HCT116 (cell line): ENCODE measurements around the gene METTL25B. TPM values are rescaled to one million over a fixed set of nuclear protein-coding genes. Genes with fewer than 3 reads are reported as not detected.

Experiments
- ATAC-seq: fragments of 200-7000 bp; cut with Tn5 transposase; 2 replicates; pipeline ENCODE4 v1.9.1; 2020; ENCODE audit warnings: mild to moderate bottlenecking, moderate library complexity
- BruUV-seq: library from RNA; stranded (reverse); fragments of 400-500 nt; replicated peaks from 2 replicates; lab custom pipeline; 2021; lab: Mats Ljungman, UMichigan
- CTCF ChIA-PET: fragments of 300-600 bp; sonication (Branson Sonifier 250); formaldehyde crosslinking; loops from one replicate; lab custom pipeline; 2021; ENCODE audit warnings: antibody characterized with exemption; lab: Charles Lee
- POLR2A ChIA-PET: fragments of 300-600, 350-600 bp; sonication (Branson Sonifier 250); formaldehyde crosslinking; loops from one replicate; lab custom pipeline; 2021; ENCODE audit warnings: antibody characterized with exemption; lab: Charles Lee
- RAD21 ChIA-PET, 2 experiments: fragments of 300-600 bp; sonication (Branson Sonifier 250); formaldehyde crosslinking; loops; one replicate each; lab custom pipeline; 2023; ENCODE audit warnings: low total read pairs in 2 of 2; ENCODE audit not compliant: uncharacterized antibody in 2 of 2, unreplicated experiment in 2 of 2, low non-redundant PET in 1 of 2; lab: Charles Lee
- DNase-seq: peaks from one replicate; pipeline ENCODE4 v3.0.0-alpha.2; 2010; ENCODE audit warnings: low read depth, low spot score
- H2AFZ ChIP-seq: fragments of 200-600 bp; shearing (Covaris generic), sonication (generic); 2 replicates; pipeline ENCODE4 v1.6.1; 2017; ENCODE audit warnings: low read depth, mixed run types, mixed read lengths, antibody characterized with exemption, low read length; ENCODE audit not compliant: poor library complexity, severe bottlenecking
- H3K27ac ChIP-seq: 2 replicates; pipeline ENCODE4 v1.5.1; 2012; ENCODE audit warnings: low read depth, low read length
- H3K27me3 ChIP-seq: fragments of 200-600 bp; sonication (generic); 2 replicates; pipeline ENCODE4 v1.6.1; 2016; ENCODE audit warnings: mixed run types, low read length, mixed read lengths; ENCODE audit not compliant: insufficient read depth
- H3K36me3 ChIP-seq, 2 experiments: fragments of 200-500 bp in 1 of 2; fragments of 200-600 bp in 1 of 2; sonication (Bioruptor generic) in 1 of 2; sonication (generic) in 1 of 2; 2 replicates each; pipeline versions ENCODE4 v1.5.1 to v1.6.1; 2014 to 2016; ENCODE audit warnings: low read length in 2 of 2, inconsistent platforms in 1 of 2, mixed read lengths in 1 of 2, mixed run types in 1 of 2; ENCODE audit not compliant: insufficient read depth in 2 of 2, control insufficient read depth in 1 of 2
- H3K4me1 ChIP-seq, 2 experiments: fragments of 200-600 bp in 1 of 2; sonication (generic) in 1 of 2; 2 replicates each; pipeline versions ENCODE4 v1.5.1 to v1.6.1; 2012 to 2017; ENCODE audit warnings: low read length in 2 of 2, inconsistent platforms in 1 of 2, mild to moderate bottlenecking in 1 of 2, mixed read lengths in 1 of 2, mixed run types in 1 of 2, moderate library complexity in 1 of 2; ENCODE audit not compliant: insufficient read depth in 2 of 2, control insufficient read depth in 1 of 2
- H3K4me2 ChIP-seq: fragments of 200-600 bp; sonication (generic); 2 replicates; pipeline ENCODE4 v1.6.1; 2017; ENCODE audit warnings: mixed run types, low read length, mixed read lengths
- H3K4me3 ChIP-seq, 2 experiments: fragments of 200-600 bp in 1 of 2; sonication (generic) in 1 of 2; replicated peaks in 1 of 2; 2 replicates each; pipeline ENCODE4 v1.5.1; 2011 to 2016; ENCODE audit warnings: low read length in 2 of 2, control low read depth in 1 of 2, low read depth in 1 of 2, mild to moderate bottlenecking in 1 of 2, mixed read lengths in 1 of 2, mixed run types in 1 of 2
- H3K79me2 ChIP-seq: fragments of 200-600 bp; sonication (generic); 2 replicates; pipeline ENCODE4 v1.6.1; 2017; ENCODE audit warnings: mild to moderate bottlenecking, mixed run types, low read length, moderate library complexity, mixed read lengths; ENCODE audit not compliant: insufficient read depth
- H3K9ac ChIP-seq: fragments of 200-600 bp; sonication (generic); 2 replicates; pipeline ENCODE4 v1.6.1; 2016; ENCODE audit warnings: low read length, mixed read lengths
- H3K9me2 ChIP-seq: fragments of 200-600 bp; sonication (generic), shearing (Covaris generic); 2 replicates; pipeline ENCODE4 v1.6.1; 2017; ENCODE audit warnings: mixed run types, mild to moderate bottlenecking, moderate library complexity; ENCODE audit not compliant: insufficient read depth
- H3K9me3 ChIP-seq, 2 experiments: fragments of 200-500 bp in 1 of 2; fragments of 200-600 bp in 1 of 2; sonication (Bioruptor generic) in 1 of 2; sonication (generic) in 1 of 2; 2 replicates each; pipeline ENCODE4 v1.6.1; 2014 to 2017; ENCODE audit warnings: low read length in 2 of 2, mixed read lengths in 2 of 2, inconsistent platforms in 1 of 2, low read depth in 1 of 2, mild to moderate bottlenecking in 1 of 2, mixed run types in 1 of 2, moderate library complexity in 1 of 2; ENCODE audit not compliant: control insufficient read depth in 1 of 2, insufficient read depth in 1 of 2
- H4K20me1 ChIP-seq: fragments of 200-600 bp; sonication (generic), shearing (Covaris generic); 2 replicates; pipeline ENCODE4 v1.6.1; 2017; ENCODE audit warnings: mixed run types, mild to moderate bottlenecking, moderate library complexity; ENCODE audit not compliant: insufficient read depth
- EGR1 ChIP-seq: IDR thresholded peaks from 2 replicates; pipeline ENCODE4 v1.6.1; 2012; ENCODE audit warnings: low read depth
- EZH2 ChIP-seq: fragments of 200-600 bp; sonication (generic); IDR thresholded peaks from 2 replicates; pipeline ENCODE4 v1.6.1; 2017; ENCODE audit warnings: antibody characterized with exemption, mixed run types
- FOSL1 ChIP-seq: IDR thresholded peaks from 2 replicates; pipeline ENCODE4 v1.6.1; 2012; ENCODE audit warnings: low read depth
- POLR2A ChIP-seq: IDR thresholded peaks from 2 replicates; pipeline ENCODE4 v1.7.0; 2011; ENCODE audit warnings: borderline replicate concordance; ENCODE audit not compliant: insufficient read depth, insufficient read length; ENCODE audit errors: extremely low read depth
- POLR2AphosphoS5 ChIP-seq: IDR thresholded peaks from 2 replicates; pipeline ENCODE4 v1.6.1; 2011; ENCODE audit warnings: mild to moderate bottlenecking, low read depth, low read length, moderate library complexity
- SIN3A ChIP-seq: IDR thresholded peaks from 2 replicates; pipeline ENCODE4 v1.6.1; 2012; ENCODE audit warnings: low read depth
- TCF7L2 ChIP-seq: IDR thresholded peaks from 2 replicates; pipeline ENCODE4 v1.7.0; 2011; ENCODE audit warnings: borderline replicate concordance, inconsistent platforms; ENCODE audit not compliant: insufficient read depth, insufficient read length; ENCODE audit errors: extremely low read depth
- YY1 ChIP-seq: IDR thresholded peaks from 2 replicates; pipeline ENCODE4 v1.6.1; 2011; ENCODE audit warnings: low read length, low read depth, moderate library complexity, mild to moderate bottlenecking; ENCODE audit not compliant: insufficient replicate concordance; ENCODE audit errors: extremely low read depth
- ZFX ChIP-seq: fragments of 450-650 bp; IDR thresholded peaks from 2 replicates; pipeline ENCODE4 v1.6.1; 2017
- intact Hi-C: fragments of 100-400 bp; cut with micrococcal nuclease; formaldehyde crosslinking; loops from 2 replicates; pipeline ENCODE4 v1.10.0; 2022
- total RNA-seq: library from RNA; stranded (reverse); gene quantifications from one replicate; pipeline ENCODE4 v1.2.1, GENCODE V29; 2021; ENCODE audit not compliant: unreplicated experiment
- TF ChIP-seq, protein P1 (sequence below): IDR thresholded peaks from 2 replicates; pipeline ENCODE4 v1.6.1; 2011; ENCODE audit warnings: mild to moderate bottlenecking, low read length, moderate library complexity; ENCODE audit not compliant: insufficient replicate concordance; ENCODE audit errors: extremely low read depth

METTL25B gene
- total RNA-seq, 1 experiment from 2014 or later = 36.5 TPM

DNA sequence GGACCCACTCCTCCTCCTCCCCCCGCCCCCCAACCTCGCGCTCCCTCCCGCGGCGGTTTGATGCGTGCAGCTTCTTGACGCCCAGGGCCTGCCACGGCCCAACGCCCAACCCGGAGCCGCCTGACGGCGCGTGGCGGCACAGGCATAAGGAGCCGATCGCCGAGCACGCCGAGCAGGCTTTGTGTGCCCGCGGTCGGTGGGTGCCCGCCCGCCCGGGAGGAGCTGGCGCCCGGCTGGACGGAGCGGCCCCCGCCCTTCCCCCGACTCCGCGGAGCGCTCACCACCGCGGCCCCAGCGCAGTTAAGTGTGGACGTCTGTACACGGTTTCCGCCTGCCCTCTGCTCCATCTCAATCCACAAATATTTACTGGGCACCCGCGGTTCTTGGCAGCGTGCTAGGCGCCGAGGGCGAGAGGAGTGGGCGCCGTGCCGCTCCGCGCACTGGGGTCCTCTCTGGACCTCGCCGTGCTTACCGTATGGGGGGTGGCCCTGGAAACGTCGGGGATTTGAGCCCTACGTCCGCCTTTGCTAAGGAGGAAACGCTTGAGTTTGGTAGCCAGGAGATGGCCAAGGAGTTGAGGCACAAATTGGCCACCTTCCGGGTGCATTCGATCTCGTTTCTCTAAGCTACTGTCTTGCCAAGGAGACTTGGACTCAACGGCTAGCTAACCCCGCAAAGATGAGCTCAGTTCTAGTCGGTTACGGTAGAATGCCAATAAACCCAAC, 23.6 kb downstream of the METTL25B start:
- ChIA-PET RAD21 (interaction anchor here (0.5 to 1.3 kb wide), 6 partner anchors 15 to 811 kb away, joined by 3 to 6 read pairs (median 4); partner anchors contain the start of genes ISG20L2 (in 2 of the 2), METTL25B (in 2 of the 2) and PRCC (in 1 of the 2)), POLR2A (interaction anchor here (0.8 to 1.9 kb wide), 4 partner anchors 11 to 23 kb away, joined by 4 to 11 read pairs (median 8); partner anchors contain the start of genes ISG20L2, METTL25B, MRPL24 and PRCC)
- Histone ChIP-seq H3K9me2 (no peaks in the 10 kb centered on the region), H3K9ac (peak overlapping the region; percentile 94), H3K36me3 (no peaks in the 10 kb centered on the region; a peak in 1 of 4 replicates), H4K20me1 (no peaks in the 10 kb centered on the region), H2AFZ (no peak overlapping the region)
- DNase-seq (peak; percentile 90), ATAC-seq (peak; percentile 65)
- intact Hi-C loops = loop anchor here (1.0 kb wide), 1 partner anchor 15 kb away; the partner anchor contains the start of gene PRCC
- TF ChIP-seq EGR1 (no peak), YY1 (peak; percentile 86), POLR2A (peak; percentile 49), POLR2AphosphoS5 (0 out of 2 replicates have a peak, but pooled peaks have one; percentile 37), ZFX (no peak; the same call in 1 of the 2 replicates), EZH2 (no peak), SIN3A (no peak), TCF7L2 (peak; percentile 84), FOSL1 (no peak)
- TF ChIP-seq, protein P1, sequence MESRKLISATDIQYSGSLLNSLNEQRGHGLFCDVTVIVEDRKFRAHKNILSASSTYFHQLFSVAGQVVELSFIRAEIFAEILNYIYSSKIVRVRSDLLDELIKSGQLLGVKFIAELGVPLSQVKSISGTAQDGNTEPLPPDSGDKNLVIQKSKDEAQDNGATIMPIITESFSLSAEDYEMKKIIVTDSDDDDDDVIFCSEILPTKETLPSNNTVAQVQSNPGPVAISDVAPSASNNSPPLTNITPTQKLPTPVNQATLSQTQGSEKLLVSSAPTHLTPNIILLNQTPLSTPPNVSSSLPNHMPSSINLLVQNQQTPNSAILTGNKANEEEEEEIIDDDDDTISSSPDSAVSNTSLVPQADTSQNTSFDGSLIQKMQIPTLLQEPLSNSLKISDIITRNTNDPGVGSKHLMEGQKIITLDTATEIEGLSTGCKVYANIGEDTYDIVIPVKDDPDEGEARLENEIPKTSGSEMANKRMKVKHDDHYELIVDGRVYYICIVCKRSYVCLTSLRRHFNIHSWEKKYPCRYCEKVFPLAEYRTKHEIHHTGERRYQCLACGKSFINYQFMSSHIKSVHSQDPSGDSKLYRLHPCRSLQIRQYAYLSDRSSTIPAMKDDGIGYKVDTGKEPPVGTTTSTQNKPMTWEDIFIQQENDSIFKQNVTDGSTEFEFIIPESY = peak; percentile 49
- TF ChIP-seq, all 23 proteins: peak for 5
- no peaks in the 10 kb centered on the region for H3K27me3 ChIP-seq
- H3K4me3 ChIP-seq = peak overlapping the region; percentile 67 to 97
- H3K4me1 ChIP-seq = peaks cover 22 to 44% of the 10 kb centered on the region in 2 experiments
- peak overlapping the region; percentile 99 for H3K27ac ChIP-seq
- H3K79me2 ChIP-seq = peaks cover 65% of the 10 kb centered on the region
- H3K9me3 ChIP-seq = no peaks in the 10 kb centered on the region
- peak overlapping the region; percentile 97 for H3K4me2 ChIP-seq
- no TSS peak for BruUV-seq
- CTCF ChIA-PET = interaction anchor here (1.3 to 1.5 kb wide), 3 partner anchors 11 to 64 kb away, joined by 3 to 10 read pairs (median 3); partner anchors contain the start of gene MRPL24
